Measurements from ENCODE around the gene FAM136A. TPM values are rescaled to one million over a fixed set of nuclear protein-coding genes. Genes with fewer than 3 reads are reported as not detected.

FAM136A gene
- total RNA-seq, 2 experiments from 2014 or later: 30.6 to 31.4 TPM

Small RNAs within 50 kb of the gene (microRNA-seq; reads per million reads assigned to microRNA genes)
- not detected for gene MIR1285-2 (ENCODE audit: borderline microRNAs expressed, borderline replicate concordance)

Other genes starting within 250 kb of the FAM136A start
- gene PCBP1, start 214.6 kb downstream of the FAM136A start, total RNA-seq: 100 to 1,000 TPM; 228 to 233 TPM
- 10 to 100 TPM; 16.9 to 18.4 TPM for gene C2orf42, start 111.0 kb downstream of the FAM136A start, total RNA-seq
- gene TIA1, start 53.4 kb downstream of the FAM136A start, total RNA-seq: 10 to 100 TPM; 34.4 to 45.3 TPM
- 1 to 10 TPM; 8.3 to 9.8 TPM for gene PCYOX1, start 43.9 kb downstream of the FAM136A start, total RNA-seq
- gene SNRPG, start 8.3 kb downstream of the FAM136A start, total RNA-seq: 10 to 100 TPM; 74.4 to 76.1 TPM

Data from CD4-positive, alpha-beta T cell (primary cell).